ENCODE data around the gene PTF1A. TPM values are rescaled to one million over a fixed set of nuclear protein-coding genes. Genes with fewer than 3 reads are reported as not detected.
"Not testable (repeated sequence)": the region's sequence is repeated elsewhere in the genome, so short reads cannot be mapped to it uniquely, and the experiment has no call there.

The PTF1A gene
- total RNA-seq, 2 experiments from 2014 or later: not detected

- Histone ChIP-seq H2AFZ (ENCODE audit: low read length) (no peak overlapping the region), H3K27ac (ENCODE audit: low read depth, low read length, poor library complexity, severe bottlenecking) (no peak overlapping the region), H3K79me2 (ENCODE audit: insufficient read depth, low read depth, low read length) (no peaks in the 10 kb centered on the region), H3K4me1 (ENCODE audit: insufficient read depth, low read length, poor library complexity, severe bottlenecking) (no peaks in the 10 kb centered on the region), H4K20me1 (ENCODE audit: insufficient read depth, low read length) (no peaks in the 10 kb centered on the region), H3K9me2 (ENCODE audit: insufficient read depth, low read length) (no peaks in the 10 kb centered on the region), H3K9me3 (ENCODE audit: low read length) (no peaks in the 10 kb centered on the region), H3K36me3 (ENCODE audit: insufficient read depth, low read length) (no peaks in the 10 kb centered on the region), H3K4me2 (ENCODE audit: low read length) (no peak overlapping the region), H3K4me3 (ENCODE audit: low read depth, low read length, poor library complexity, severe bottlenecking) (no peak overlapping the region)
- intact Hi-C loops (cut with micrococcal nuclease; ENCODE audit: unreplicated experiment): no loop called here
- ChIA-PET POLR2A (no interaction called here), CTCF (ENCODE audit: unreplicated experiment) (no interaction called here)
- no peak for TF ChIP-seq EZH2phosphoT487 (IDR thresholded peaks at IDR 0.05; ENCODE audit: borderline replicate concordance, low read depth, low read length)
- no peak for TF ChIP-seq CTCF (conservative IDR thresholded peaks at IDR 0.05; ENCODE audit: low read length)
- no peak for DNase-seq (ENCODE audit: low spot score)
- no TSS peak for BruUV-seq (replicated peaks)
Observed at GRCh38 chr10:23230582-23230981, 38.5 kb downstream of the PTF1A start.

GRCh38 chr10:23238015-23238414 is 45.9 kb downstream of the PTF1A start:
- Histone ChIP-seq H3K4me1 (ENCODE audit: insufficient read depth, low read length, poor library complexity, severe bottlenecking) (no peaks in the 10 kb centered on the region), H3K27ac (ENCODE audit: low read depth, low read length, poor library complexity, severe bottlenecking) (no peak overlapping the region), H3K9me2 (ENCODE audit: insufficient read depth, low read length) (no peaks in the 10 kb centered on the region), H4K20me1 (ENCODE audit: insufficient read depth, low read length) (no peaks in the 10 kb centered on the region), H2AFZ (ENCODE audit: low read length) (no peak overlapping the region), H3K36me3 (ENCODE audit: insufficient read depth, low read length) (no peaks in the 10 kb centered on the region), H3K79me2 (ENCODE audit: insufficient read depth, low read depth, low read length) (no peaks in the 10 kb centered on the region), H3K9me3 (ENCODE audit: low read length) (no peaks in the 10 kb centered on the region; the same call in 1 of the 2 replicates), H3K4me3 (ENCODE audit: low read depth, low read length, poor library complexity, severe bottlenecking) (no peak overlapping the region), H3K4me2 (ENCODE audit: low read length) (no peak overlapping the region)
- intact Hi-C loops (cut with micrococcal nuclease; ENCODE audit: unreplicated experiment): no loop called here
- TF ChIP-seq CTCF (conservative IDR thresholded peaks at IDR 0.05; ENCODE audit: low read length) (no peak), EZH2phosphoT487 (IDR thresholded peaks at IDR 0.05; ENCODE audit: borderline replicate concordance, low read depth, low read length) (no peak)
- DNase-seq (ENCODE audit: low spot score): no peak
- POLR2A ChIA-PET: interaction anchor here (1.1 kb wide), 1 partner anchor 14 kb away, joined by 3 read pairs; no protein-coding TSS in a partner anchor
- CTCF ChIA-PET (ENCODE audit: unreplicated experiment): interaction anchor here (0.6 kb wide), 1 partner anchor 955 kb away, joined by 3 read pairs; no protein-coding TSS in a partner anchor
- BruUV-seq (replicated peaks): no TSS peak

- BruUV-seq (replicated peaks); H3K9me3 ChIP-seq (ENCODE audit: low read length); H3K4me3 ChIP-seq (ENCODE audit: low read depth, low read length, poor library complexity, severe bottlenecking); H3K36me3 ChIP-seq (ENCODE audit: insufficient read depth, low read length); CTCF ChIA-PET (ENCODE audit: unreplicated experiment); DNase-seq (ENCODE audit: low spot score); POLR2A ChIA-PET; H3K9me2 ChIP-seq (ENCODE audit: insufficient read depth, low read length); H3K4me2 ChIP-seq (ENCODE audit: low read length); H4K20me1 ChIP-seq (ENCODE audit: insufficient read depth, low read length); H3K27ac ChIP-seq (ENCODE audit: low read depth, low read length, poor library complexity, severe bottlenecking); H3K79me2 ChIP-seq (ENCODE audit: insufficient read depth, low read depth, low read length); intact Hi-C loops (cut with micrococcal nuclease; ENCODE audit: unreplicated experiment); H3K4me1 ChIP-seq (ENCODE audit: insufficient read depth, low read length, poor library complexity, severe bottlenecking); H2AFZ ChIP-seq (ENCODE audit: low read length): not testable (repeated sequence)
Observed at GRCh38 chr10:23241779-23242178, 49.7 kb downstream of the PTF1A start.

Small RNA genes within 50 kb of the gene (small RNA-seq; reads per million reads assigned to genes)
- gene RF00561: not detected

Other genes starting within 250 kb of the PTF1A start
- gene MSRB2, start 96.7 kb upstream of the PTF1A start, total RNA-seq (2014; rRNA removed; shearing (Covaris generic)): 7.2 and 8.1 TPM in 2 replicates
- gene MSRB2, start 96.7 kb upstream of the PTF1A start, total RNA-seq (2022): 17.6 and 18.1 TPM in 2 replicates
- not detected in 2 replicates for gene C10orf67, start 152.5 kb downstream of the PTF1A start, total RNA-seq (2014; rRNA removed; shearing (Covaris generic))
- not detected in 2 replicates for gene C10orf67, start 152.5 kb downstream of the PTF1A start, total RNA-seq (2022)
- gene OTUD1, start 246.8 kb downstream of the PTF1A start, total RNA-seq (2014; rRNA removed; shearing (Covaris generic)): 4.5 and 5.5 TPM in 2 replicates
- 6.8 and 9.1 TPM in 2 replicates for gene OTUD1, start 246.8 kb downstream of the PTF1A start, total RNA-seq (2022)